ENCODE data around the gene LCORL. TPM values are rescaled to one million over a fixed set of nuclear protein-coding genes. Genes with fewer than 3 reads are reported as not detected.

Gene LCORL
- total RNA-seq (10 to 100 TPM in 2 of 9 donors, 1 to 10 TPM in 7; 4.6 to 12.1 (median 6.0) TPM), polyA plus RNA-seq (1 to 10 TPM; 1.3 to 2.7 TPM)
- long read RNA-seq, donor 1, full-length matches to known transcripts, result 5 of 7 reads
- long read RNA-seq, donor 1, partial matches to known transcripts, result 1 of 7 reads
- long read RNA-seq, donor 1, other reads (novel, unspliced or antisense), result 1 of 7 reads
- long read RNA-seq, donor 2, full-length matches to known transcripts, result 2 of 5 reads
- long read RNA-seq, donor 2, partial matches to known transcripts, result 2 of 5 reads
- long read RNA-seq, donor 2, other reads (novel, unspliced or antisense), result 1 of 5 reads
- long read RNA-seq, donor 3, full-length matches to known transcripts, result 5 of 8 reads
- long read RNA-seq, donor 3, partial matches to known transcripts, result 0 of 8 reads
- long read RNA-seq, donor 3, other reads (novel, unspliced or antisense), result 3 of 8 reads

- ATAC-seq (peak; percentile 90 to 96 (median 93)), DNase-seq (peak; percentile 92 to 95 (median 94))
- H3K9me3 ChIP-seq, result no peaks in the 10 kb centered on the region
- WGBS, 4 donors, result 0% methylated on average over 37 to 71 of the region's 71 CpGs
- peaks cover 0 to 31% (median 9%) of the 10 kb centered on the region in 12 donors for H3K4me1 ChIP-seq
- H3K27me3 ChIP-seq, result no peaks in the 10 kb centered on the region
- TF ChIP-seq, protein P1, sequence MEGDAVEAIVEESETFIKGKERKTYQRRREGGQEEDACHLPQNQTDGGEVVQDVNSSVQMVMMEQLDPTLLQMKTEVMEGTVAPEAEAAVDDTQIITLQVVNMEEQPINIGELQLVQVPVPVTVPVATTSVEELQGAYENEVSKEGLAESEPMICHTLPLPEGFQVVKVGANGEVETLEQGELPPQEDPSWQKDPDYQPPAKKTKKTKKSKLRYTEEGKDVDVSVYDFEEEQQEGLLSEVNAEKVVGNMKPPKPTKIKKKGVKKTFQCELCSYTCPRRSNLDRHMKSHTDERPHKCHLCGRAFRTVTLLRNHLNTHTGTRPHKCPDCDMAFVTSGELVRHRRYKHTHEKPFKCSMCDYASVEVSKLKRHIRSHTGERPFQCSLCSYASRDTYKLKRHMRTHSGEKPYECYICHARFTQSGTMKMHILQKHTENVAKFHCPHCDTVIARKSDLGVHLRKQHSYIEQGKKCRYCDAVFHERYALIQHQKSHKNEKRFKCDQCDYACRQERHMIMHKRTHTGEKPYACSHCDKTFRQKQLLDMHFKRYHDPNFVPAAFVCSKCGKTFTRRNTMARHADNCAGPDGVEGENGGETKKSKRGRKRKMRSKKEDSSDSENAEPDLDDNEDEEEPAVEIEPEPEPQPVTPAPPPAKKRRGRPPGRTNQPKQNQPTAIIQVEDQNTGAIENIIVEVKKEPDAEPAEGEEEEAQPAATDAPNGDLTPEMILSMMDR (IDR thresholded peaks at IDR 0.05), result peak in 3 of 12 donors; percentile 3 to 22 (median 8)
- no peak for TF ChIP-seq POLR2A (IDR thresholded peaks at IDR 0.05)
- intact Hi-C loops (cut with DNase I), result loop anchor here in 9 of 10 donors (1.0 to 10.0 kb wide), 5 partner anchors 207 to 215 kb away; partner anchors contain the start of genes DCAF16 (in 8 of the 9) and NCAPG (in 8 of the 9)
- H3K36me3 ChIP-seq, result no peaks in the 10 kb centered on the region
- peak within 1 kb of the TSS; percentile 85 to 97 (median 95) for H3K27ac ChIP-seq
- H3K4me3 ChIP-seq, result peak within 1 kb of the TSS; percentile 58 to 97 (median 90)
These were observed at the start of gene LCORL for GRCh38 chr4:18021720-18022571. Gene LCORL, minus strand, starts transcription at chr4:18021755. Its CDS starts 4 bp downstream, at chr4:18021751.

DNA sequence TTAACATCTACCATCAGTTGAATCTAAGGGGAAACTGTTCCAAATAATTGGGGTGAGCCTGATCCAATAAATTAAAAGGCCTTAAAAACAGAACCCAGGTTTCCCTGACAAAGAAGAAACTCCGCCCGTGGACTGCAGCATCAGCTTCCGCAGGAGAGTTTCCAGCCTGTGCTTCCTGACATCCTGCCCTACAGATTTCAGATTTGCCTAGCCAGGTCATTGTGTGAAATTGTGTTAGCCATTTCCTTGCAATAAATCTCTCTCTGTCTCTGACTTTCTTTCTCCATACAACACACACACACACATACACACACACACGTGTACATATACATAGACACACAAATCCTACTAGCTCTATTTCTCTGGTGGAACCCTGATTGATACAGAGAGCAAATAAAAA, 48.3 kb upstream of the LCORL start:
- H3K4me1 ChIP-seq, result no peaks in the 10 kb centered on the region
- WGBS, 4 donors, result 59 to 76% (median 66%) methylated on average over 4 of the region's 4 CpGs
- peak in 1 of 4 donors; percentile 32 for ATAC-seq
- TF ChIP-seq, protein P1 (IDR thresholded peaks at IDR 0.05), result no peak
- no peak for TF ChIP-seq POLR2A (IDR thresholded peaks at IDR 0.05)
- peaks cover 0 to under 1% (median 0%) of the 10 kb centered on the region in 12 donors for H3K9me3 ChIP-seq
- no peaks in the 10 kb centered on the region for H3K36me3 ChIP-seq
- DNase-seq, result no peak
- intact Hi-C loops (cut with DNase I), result loop anchor here in 2 of 10 donors (5.0 to 10.0 kb wide), 2 partner anchors 245 to 247 kb away; no protein-coding TSS in a partner anchor
- H3K27ac ChIP-seq, result no peak overlapping the region
- no peak overlapping the region for H3K4me3 ChIP-seq
- no peaks in the 10 kb centered on the region for H3K27me3 ChIP-seq

DNA sequence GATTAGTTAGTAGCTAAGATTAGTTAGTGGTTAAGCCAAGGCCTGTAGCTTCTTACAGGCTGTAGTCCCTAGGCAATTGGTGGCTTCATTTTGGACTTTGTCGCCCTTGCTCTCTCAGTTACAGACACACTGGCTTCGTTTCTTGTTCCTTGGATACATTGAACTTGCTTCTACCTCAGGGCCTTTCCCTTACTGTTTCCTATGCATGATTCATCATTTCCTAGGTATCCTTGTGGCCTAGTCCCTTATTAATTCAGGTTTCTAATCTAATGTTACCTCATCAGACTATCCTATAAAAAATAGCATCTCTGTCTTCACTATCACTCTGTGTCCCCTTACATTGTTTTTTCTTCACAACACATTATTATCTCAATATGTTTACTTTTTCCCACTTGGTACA, 45.5 kb upstream of the LCORL start:
- Histone ChIP-seq H3K36me3 (no peaks in the 10 kb centered on the region), H3K4me1 (no peaks in the 10 kb centered on the region), H3K4me3 (no peak overlapping the region), H3K27ac (no peak overlapping the region), H3K9me3 (peaks cover 0 to 20% (median 6%) of the 10 kb centered on the region in 12 donors), H3K27me3 (no peaks in the 10 kb centered on the region)
- DNase-seq, result no peak
- no peak for ATAC-seq
- TF ChIP-seq, protein P1 (IDR thresholded peaks at IDR 0.05), result no peak
- no peak for TF ChIP-seq POLR2A (IDR thresholded peaks at IDR 0.05)
- intact Hi-C loops (cut with DNase I), result no loop called here
- 81 to 87% (median 82%) methylated on average over 2 of the region's 2 CpGs for WGBS, 4 donors

All from heart left ventricle (tissue), 16 donors.